C1 segment of cervical spinal cord (tissue), 14 donors: ENCODE results near the gene GCN1.
A peak's percentile ranks its signal among the peaks of the same experiment; 100 is the strongest.
"Not testable (repeated sequence)": the region's sequence is repeated elsewhere in the genome, so short reads cannot be mapped to it uniquely, and the experiment has no call there.

Experiments used
- DNase-seq, 14 donors: peaks; one replicate each; lab custom pipeline; 2025; lab: John Stamatoyannopoulos, UW

Gene GCN1

GRCh38 chr12:120194534-120195395, at the start of gene GCN1:
Gene GCN1 (minus strand): TSS chr12:120194715. CDS start chr12:120194697, 18 bp downstream.
- peak; percentile 8 to 90 (median 71) for DNase-seq

- no peak for DNase-seq
These were observed 48.6 kb upstream of the GCN1 start for GRCh38 chr12:120242971-120243699.

GRCh38 chr12:120242275-120242799, 47.8 kb upstream of the GCN1 start:
- DNase-seq = no peak

GRCh38 chr12:120241561-120242274, 47.2 kb upstream of the GCN1 start:
- no peak for DNase-seq

- no peak for DNase-seq
These were observed 45.9 kb upstream of the GCN1 start for GRCh38 chr12:120240495-120240833.

- no peak for DNase-seq
These were observed 45.4 kb upstream of the GCN1 start for GRCh38 chr12:120239776-120240494.

GRCh38 chr12:120238839-120239445, 44.4 kb upstream of the GCN1 start:
- no peak for DNase-seq

- DNase-seq = no peak
These were observed 43.7 kb upstream of the GCN1 start for GRCh38 chr12:120238217-120238616.

- DNase-seq = peak in 7 of 14 donors; percentile 25 to 89 (median 43)
These were observed 43.1 kb upstream of the GCN1 start for GRCh38 chr12:120237360-120238171.

- DNase-seq = not testable (repeated sequence)
These were observed 42.3 kb upstream of the GCN1 start for GRCh38 chr12:120236809-120237208.

- DNase-seq = peak in 1 of 14 donors; percentile 44
These were observed 41.1 kb upstream of the GCN1 start for GRCh38 chr12:120235369-120236323.

GRCh38 chr12:120234643-120235368, 40.3 kb upstream of the GCN1 start:
- DNase-seq = peak in 13 of 14 donors; percentile 31 to 93 (median 74)

GRCh38 chr12:120231316-120232011, 36.9 kb upstream of the GCN1 start:
- peak in 2 of 14 donors; percentile 33 to 76 for DNase-seq

- DNase-seq = no peak
These were observed 36.4 kb upstream of the GCN1 start for GRCh38 chr12:120230974-120231315.

GRCh38 chr12:120230326-120230973, 35.9 kb upstream of the GCN1 start:
- DNase-seq = peak in 4 of 14 donors; percentile 20 to 43 (median 31)

- no peak for DNase-seq
These were observed 35.2 kb upstream of the GCN1 start for GRCh38 chr12:120229487-120230325.
